NT2/D1 (cell line): Measurements from ENCODE around the gene UBAP2.

Source experiments
- SUZ12 ChIP-seq: IDR thresholded peaks from 2 replicates; pipeline ENCODE4 v1.6.1; 2011; ENCODE audit not compliant: insufficient read length, insufficient read depth; ENCODE audit errors: extremely low read depth
- YY1 ChIP-seq: IDR thresholded peaks from 2 replicates; pipeline ENCODE4 v1.6.1; 2011; ENCODE audit not compliant: insufficient read length, insufficient read depth
- ZNF274 ChIP-seq: IDR thresholded peaks from 2 replicates; pipeline ENCODE4 v1.6.1; 2011; ENCODE audit warnings: mild to moderate bottlenecking, low read depth, low read length

- TF ChIP-seq YY1 (no peak), ZNF274 (no peak), SUZ12 (no peak)
Observed at GRCh38 chr9:34036625-34037024, 12.1 kb downstream of the UBAP2 start.
